Adipocyte (in vitro differentiated cells): ENCODE data around the gene ZNF830.

Experiments
- DNase-seq: peaks from one replicate; pipeline ENCODE4 v3.0.0-alpha.2; 2015; ENCODE audit warnings: low read depth
- H3K27me3 ChIP-seq: replicated peaks from 2 replicates; pipeline ENCODE4 v1.7.0; 2013; ENCODE audit warnings: mild to moderate bottlenecking, low read length, moderate library complexity; ENCODE audit not compliant: control insufficient read depth, insufficient read depth
- H3K36me3 ChIP-seq: 2 replicates; pipeline ENCODE4 v1.7.0; 2013; ENCODE audit warnings: low read length, mild to moderate bottlenecking, moderate library complexity; ENCODE audit not compliant: control insufficient read depth, insufficient read depth, severe bottlenecking
- H3K4me1 ChIP-seq: 2 replicates; pipeline ENCODE4 v1.7.0; 2013; ENCODE audit warnings: mild to moderate bottlenecking, low read length, moderate library complexity; ENCODE audit not compliant: control insufficient read depth, insufficient read depth
- H3K4me3 ChIP-seq: 2 replicates; pipeline ENCODE4 v1.7.0; 2013; ENCODE audit warnings: mild to moderate bottlenecking, low read length, moderate library complexity
- H3K9ac ChIP-seq: 2 replicates; pipeline ENCODE4 v1.7.0; 2013; ENCODE audit warnings: mild to moderate bottlenecking, low read length, moderate library complexity
- H3K9me3 ChIP-seq: 2 replicates; pipeline ENCODE4 v1.7.0; 2013; ENCODE audit warnings: mild to moderate bottlenecking, low read length, moderate library complexity; ENCODE audit not compliant: control insufficient read depth

The ZNF830 gene

GRCh38 chr17:35011671-35012216 lies 50.4 kb downstream of the ZNF830 start:
- Histone ChIP-seq H3K36me3 (peaks cover 12% of the 10 kb centered on the region), H3K4me1 (peaks cover 5% of the 10 kb centered on the region), H3K4me3 (no peak overlapping the region), H3K27me3 (no peaks in the 10 kb centered on the region), H3K9me3 (no peaks in the 10 kb centered on the region), H3K9ac (no peak overlapping the region)
- DNase-seq: no peak
